OCI-LY1 (cell line): ENCODE data around the gene CAV3.

Source experiments
- H2AFZ ChIP-seq: fragments of 200-600 bp; sonication (generic), shearing (Covaris generic); 2 replicates; pipeline ENCODE4 v1.6.0; 2014; ENCODE audit warnings: antibody characterized with exemption, mild to moderate bottlenecking, low read length
- H3F3A ChIP-seq: fragments of 200-600 bp; sonication (generic), shearing (Covaris generic); 2 replicates; pipeline ENCODE4 v1.6.0; 2014; ENCODE audit warnings: mild to moderate bottlenecking, antibody characterized with exemption, low read length, moderate library complexity; ENCODE audit not compliant: insufficient read depth
- H3K27ac ChIP-seq: fragments of 200-600 bp; sonication (generic); 2 replicates; pipeline ENCODE4 v1.5.1; 2014; ENCODE audit warnings: low read length, mixed run types, mild to moderate bottlenecking, low read depth; ENCODE audit not compliant: poor library complexity, severe bottlenecking
- H3K27me3 ChIP-seq: fragments of 200-600 bp; sonication (generic); 2 replicates; pipeline ENCODE4 v1.6.0; 2014; ENCODE audit warnings: antibody characterized with exemption, mild to moderate bottlenecking, low read length, moderate library complexity; ENCODE audit not compliant: insufficient read depth
- H3K36me3 ChIP-seq: fragments of 200-600 bp; sonication (generic); 2 replicates; pipeline ENCODE4 v1.6.1; 2014; ENCODE audit warnings: mild to moderate bottlenecking, antibody characterized with exemption, low read length, moderate library complexity, mixed read lengths; ENCODE audit not compliant: insufficient read depth
- H3K4me1 ChIP-seq: fragments of 200-600 bp; sonication (generic); 2 replicates; pipeline ENCODE4 v1.5.1; 2014; ENCODE audit warnings: mild to moderate bottlenecking, low read length, moderate library complexity; ENCODE audit not compliant: insufficient read depth, severe bottlenecking
- H3K4me2 ChIP-seq: fragments of 200-600 bp; sonication (generic), shearing (Covaris generic); 2 replicates; pipeline ENCODE4 v1.6.1; 2014; ENCODE audit warnings: low read length
- H3K4me3 ChIP-seq: fragments of 200-600 bp; sonication (generic); 2 replicates; pipeline ENCODE4 v1.5.1; 2014; ENCODE audit warnings: low read length, low read depth, mild to moderate bottlenecking, mixed read lengths; ENCODE audit not compliant: poor library complexity, severe bottlenecking
- H3K79me2 ChIP-seq: fragments of 200-600 bp; shearing (Covaris generic); 2 replicates; pipeline ENCODE4 v1.6.1; 2016; ENCODE audit warnings: mixed run types, low read length, mixed read lengths; ENCODE audit not compliant: insufficient read depth
- H3K9ac ChIP-seq: fragments of 200-600 bp; sonication (generic), shearing (Covaris generic); 2 replicates; pipeline ENCODE4 v1.6.1; 2014; ENCODE audit warnings: mild to moderate bottlenecking, low read length, mixed read lengths
- H3K9me2 ChIP-seq: fragments of 200-600 bp; sonication (generic), shearing (Covaris generic); 2 replicates; pipeline ENCODE4 v1.6.1; 2014; ENCODE audit warnings: low read depth, mild to moderate bottlenecking, low read length, mixed read lengths
- H3K9me3 ChIP-seq: fragments of 200-600 bp; shearing (Covaris generic); 2 replicates; pipeline ENCODE4 v1.6.1; 2014; ENCODE audit warnings: low read length, mixed read lengths
- H4K20me1 ChIP-seq: fragments of 200-600 bp; sonication (generic), shearing (Covaris generic); 2 replicates; pipeline ENCODE4 v1.6.0; 2016; ENCODE audit warnings: mild to moderate bottlenecking, low read length; ENCODE audit not compliant: insufficient read depth
- CTCF ChIP-seq: fragments of 200-600 bp; sonication (generic), shearing (Covaris generic); IDR thresholded peaks from 2 replicates; pipeline ENCODE4 v1.5.1; 2017; ENCODE audit warnings: mild to moderate bottlenecking, antibody characterized with exemption, low read length, moderate library complexity, mixed read lengths
- EZH2 ChIP-seq: fragments of 200-600 bp; sonication (generic), shearing (Covaris generic); IDR thresholded peaks from 2 replicates; pipeline ENCODE4 v1.8.0; 2017; ENCODE audit warnings: borderline replicate concordance, mixed run types, mild to moderate bottlenecking, antibody characterized with exemption, low read length, moderate library complexity, mixed read lengths

Gene CAV3

GRCh38 chr3:8776406-8776805 lies 42.8 kb downstream of the CAV3 start:
- TF ChIP-seq CTCF, result no peak
- no peak for TF ChIP-seq EZH2
- no peak overlapping the region for H2AFZ ChIP-seq
- no peaks in the 10 kb centered on the region for H4K20me1 ChIP-seq
- no peak overlapping the region for H3K27ac ChIP-seq
- H3K4me2 ChIP-seq, result no peak overlapping the region
- no peaks in the 10 kb centered on the region for H3K9me3 ChIP-seq
- no peaks in the 10 kb centered on the region for H3K36me3 ChIP-seq
- no peak overlapping the region for H3K9ac ChIP-seq
- H3K27me3 ChIP-seq, result no peaks in the 10 kb centered on the region
- no peaks in the 10 kb centered on the region for H3K9me2 ChIP-seq
- H3K4me3 ChIP-seq, result no peak overlapping the region
- H3F3A ChIP-seq, result no peaks in the 10 kb centered on the region
- no peaks in the 10 kb centered on the region for H3K79me2 ChIP-seq
- H3K4me1 ChIP-seq, result no peaks in the 10 kb centered on the region

GRCh38 chr3:8777201-8777977 lies 43.8 kb downstream of the CAV3 start:
- H3K9ac ChIP-seq, result no peak overlapping the region
- no peaks in the 10 kb centered on the region for H3K27me3 ChIP-seq
- H3K9me3 ChIP-seq, result no peaks in the 10 kb centered on the region
- H3K36me3 ChIP-seq, result no peaks in the 10 kb centered on the region
- no peaks in the 10 kb centered on the region for H3F3A ChIP-seq
- no peak overlapping the region for H3K4me2 ChIP-seq
- no peaks in the 10 kb centered on the region for H4K20me1 ChIP-seq
- H3K4me3 ChIP-seq, result no peak overlapping the region
- no peak for TF ChIP-seq CTCF
- no peak overlapping the region for H2AFZ ChIP-seq
- H3K27ac ChIP-seq, result no peak overlapping the region
- H3K9me2 ChIP-seq, result no peaks in the 10 kb centered on the region
- no peaks in the 10 kb centered on the region for H3K79me2 ChIP-seq
- no peaks in the 10 kb centered on the region for H3K4me1 ChIP-seq

- H2AFZ ChIP-seq, result no peak overlapping the region
- no peaks in the 10 kb centered on the region for H3K9me2 ChIP-seq
- H3K4me3 ChIP-seq, result no peak overlapping the region
- no peaks in the 10 kb centered on the region for H3K79me2 ChIP-seq
- H3K27me3 ChIP-seq, result no peaks in the 10 kb centered on the region
- no peaks in the 10 kb centered on the region for H4K20me1 ChIP-seq
- no peak overlapping the region for H3K27ac ChIP-seq
- no peaks in the 10 kb centered on the region for H3K36me3 ChIP-seq
- H3K4me1 ChIP-seq, result no peaks in the 10 kb centered on the region
- no peak for TF ChIP-seq CTCF
- no peak for TF ChIP-seq EZH2
- no peaks in the 10 kb centered on the region for H3K9me3 ChIP-seq
- no peak overlapping the region for H3K4me2 ChIP-seq
- H3F3A ChIP-seq, result no peaks in the 10 kb centered on the region
- no peak overlapping the region for H3K9ac ChIP-seq
These were observed 44.3 kb downstream of the CAV3 start for GRCh38 chr3:8777978-8778267.
